Islet of Langerhans (tissue), 1 donor: Measurements from ENCODE around the gene ADAM15.

Source experiments
- FAIRE-seq: peaks from one replicate; lab custom pipeline; 2011; peaks lifted over from hg19 to GRCh38; lab: Jason Lieb, UNC

ADAM15 gene

GRCh38 chr1:155073377-155074242 is 22.5 kb downstream of the ADAM15 start:
- FAIRE-seq: no peak

DNA sequence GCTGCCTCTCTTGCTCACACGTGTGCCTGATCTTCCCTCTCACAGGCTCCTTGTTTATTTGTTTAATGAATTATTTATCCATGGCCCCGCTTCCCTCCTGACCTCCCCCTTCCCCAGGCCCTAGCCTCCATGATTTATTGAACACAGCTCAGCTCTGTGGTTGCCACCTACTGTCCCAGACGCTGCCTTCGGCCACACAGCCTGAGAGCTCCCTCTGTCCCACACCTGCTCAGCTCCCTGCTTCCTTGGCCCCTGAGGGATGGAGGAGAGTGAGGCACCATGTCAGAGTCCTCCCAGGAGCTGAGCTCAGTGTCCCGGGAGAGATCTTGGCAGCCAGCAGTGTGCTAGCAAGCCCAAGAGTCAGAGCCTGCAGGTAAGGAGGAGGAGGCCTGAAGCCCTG is 24.4 kb downstream of the ADAM15 start:
- no peak for FAIRE-seq

DNA sequence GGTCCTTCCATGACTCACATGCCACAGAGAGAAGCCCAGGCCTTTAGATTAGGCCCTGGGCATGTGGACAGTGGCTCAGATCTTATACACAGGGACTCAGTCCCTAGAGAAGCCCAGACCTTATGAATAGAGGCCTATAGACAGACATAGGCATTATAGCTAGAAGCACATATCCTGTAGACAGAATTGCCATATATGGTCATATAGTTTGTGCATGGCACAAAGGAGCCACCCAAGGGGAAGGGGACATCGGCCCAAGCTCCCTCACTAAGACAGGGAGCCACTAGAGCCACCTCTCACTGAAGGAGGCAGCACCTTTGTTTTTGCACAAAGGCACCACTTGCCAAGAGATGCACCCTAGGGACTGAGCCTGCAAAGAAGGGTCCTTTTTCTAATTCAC is 25.3 kb downstream of the ADAM15 start:
- no peak for FAIRE-seq

DNA sequence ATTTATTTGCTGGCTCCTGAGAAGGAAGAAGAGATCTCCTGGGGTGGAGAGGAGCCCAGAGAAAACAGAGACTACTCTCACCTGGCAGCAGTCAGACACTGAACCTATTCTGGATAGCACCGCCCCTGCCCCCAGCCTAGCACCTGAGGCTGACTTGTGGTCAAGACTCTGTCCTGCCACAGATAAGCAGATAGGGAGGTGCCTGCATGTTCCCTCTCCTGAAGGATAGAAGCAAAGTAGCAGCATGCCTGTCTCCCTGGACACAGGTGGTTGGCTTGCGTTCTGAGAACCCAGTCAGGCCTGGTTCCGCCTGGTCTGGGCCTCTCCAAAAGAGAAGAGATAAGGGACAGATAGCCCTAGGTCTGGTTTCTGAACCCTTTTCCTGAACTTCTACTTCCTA is 26.2 kb downstream of the ADAM15 start:
- no peak for FAIRE-seq

- FAIRE-seq: no peak
These were observed 26.8 kb downstream of the ADAM15 start for GRCh38 chr1:155077758-155078445.

- FAIRE-seq: no peak
These were observed 27.5 kb downstream of the ADAM15 start, which contains the start of gene EFNA3 for GRCh38 chr1:155078469-155079209. EFNA3 (plus strand) TSS chr1:155078837; CDS start chr1:155078942, 105 bp downstream.

DNA sequence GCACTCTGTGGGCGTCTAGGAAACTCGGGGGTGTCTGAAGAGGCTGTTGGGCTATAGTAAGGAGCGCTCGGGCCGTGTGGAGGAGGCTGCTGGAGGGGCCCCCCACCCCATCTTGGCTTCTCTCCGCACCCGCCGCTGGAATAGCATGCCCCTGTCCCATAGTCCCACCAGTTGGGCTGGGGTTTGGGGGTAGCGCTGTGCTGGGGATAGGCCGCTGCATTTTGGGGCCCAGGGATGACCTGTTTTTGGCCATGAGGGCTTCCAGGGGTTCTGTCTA is 28.0 kb downstream of the ADAM15 start:
- FAIRE-seq: no peak

DNA sequence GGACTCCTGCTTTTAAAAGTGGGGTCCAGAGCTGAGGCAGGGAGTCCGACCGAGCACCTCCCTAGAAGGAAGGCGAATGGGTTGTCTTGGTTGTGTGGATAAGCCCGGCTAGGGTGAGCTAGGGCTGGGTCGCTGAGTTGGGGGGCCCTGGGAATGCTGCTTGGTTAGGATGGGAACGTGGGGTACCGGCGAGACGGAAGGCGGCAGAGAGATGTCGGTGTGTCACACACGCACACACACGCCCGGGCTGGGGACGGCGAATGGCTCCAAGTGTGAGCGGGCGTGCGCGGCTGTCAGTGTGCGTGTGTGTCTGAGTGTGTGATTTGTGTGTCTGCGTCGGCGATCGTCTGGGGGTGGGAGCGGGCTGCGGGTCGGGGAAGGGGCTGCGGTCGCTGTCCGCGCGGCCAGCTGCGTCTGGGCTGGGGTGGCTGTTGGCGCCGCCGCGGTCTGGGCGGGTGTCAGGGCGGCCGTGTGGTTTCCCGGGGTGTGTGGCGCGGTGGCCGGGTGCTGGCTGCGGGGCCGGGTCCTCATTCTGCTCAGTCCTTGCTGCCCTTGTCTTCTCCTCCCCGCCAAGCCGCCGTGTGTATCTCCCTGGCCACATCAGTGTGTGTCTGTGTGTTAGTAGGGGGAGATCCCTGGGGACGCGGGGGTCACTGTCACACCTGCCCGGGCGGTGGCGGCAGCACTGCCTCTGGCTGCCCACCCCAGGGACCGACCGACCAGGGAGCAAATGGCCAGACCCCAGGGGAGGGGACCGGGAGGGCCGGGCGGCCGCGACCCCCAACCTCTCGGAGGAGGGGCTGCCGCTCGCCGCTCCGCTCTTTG is 28.6 kb downstream of the ADAM15 start:
- no peak for FAIRE-seq

DNA sequence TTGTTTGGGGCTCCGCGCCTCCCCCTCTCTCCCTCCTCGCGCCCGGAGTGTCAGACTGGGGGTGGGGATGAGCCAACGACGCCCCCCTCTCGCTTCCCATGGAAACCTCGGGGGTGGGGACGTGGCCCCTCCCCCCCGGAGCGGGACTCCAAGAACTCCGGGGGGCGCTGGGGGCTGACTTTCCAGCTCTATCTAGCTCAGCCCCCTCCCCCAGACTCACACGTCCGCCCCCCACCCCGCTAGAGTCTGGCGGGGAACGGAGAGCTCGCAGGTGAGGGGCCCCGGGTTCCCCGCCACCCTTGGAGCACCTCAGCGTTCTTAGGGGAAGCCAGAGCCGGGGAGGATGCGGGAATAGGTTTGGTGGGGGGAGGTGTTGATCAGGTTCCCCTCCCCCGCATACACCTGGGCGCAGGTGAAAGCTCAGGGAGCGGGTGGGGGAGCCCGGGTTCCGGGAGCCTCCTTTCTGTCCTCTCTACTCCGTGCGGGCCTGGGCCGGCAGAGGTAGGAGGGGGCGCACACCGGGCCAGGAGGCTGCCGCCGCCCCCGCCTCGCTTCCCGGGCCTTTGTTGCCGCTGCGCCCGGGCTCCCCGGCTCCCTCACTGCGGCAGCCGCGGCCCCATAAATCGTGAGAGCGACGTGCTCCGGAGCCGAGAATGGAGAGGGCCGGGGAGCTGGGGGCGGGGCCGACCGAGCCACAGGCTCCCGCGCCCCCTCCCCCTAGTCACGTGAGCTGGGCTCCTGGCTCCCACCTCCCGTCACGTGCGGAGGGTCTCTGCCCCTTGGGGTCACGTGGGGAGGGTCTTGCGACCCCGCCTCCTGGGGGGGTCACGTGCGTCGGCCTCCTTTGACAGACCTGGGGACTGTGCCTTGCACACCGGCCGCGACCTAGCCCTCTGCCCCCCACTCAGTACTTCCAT is 29.5 kb downstream of the ADAM15 start:
- no peak for FAIRE-seq

DNA sequence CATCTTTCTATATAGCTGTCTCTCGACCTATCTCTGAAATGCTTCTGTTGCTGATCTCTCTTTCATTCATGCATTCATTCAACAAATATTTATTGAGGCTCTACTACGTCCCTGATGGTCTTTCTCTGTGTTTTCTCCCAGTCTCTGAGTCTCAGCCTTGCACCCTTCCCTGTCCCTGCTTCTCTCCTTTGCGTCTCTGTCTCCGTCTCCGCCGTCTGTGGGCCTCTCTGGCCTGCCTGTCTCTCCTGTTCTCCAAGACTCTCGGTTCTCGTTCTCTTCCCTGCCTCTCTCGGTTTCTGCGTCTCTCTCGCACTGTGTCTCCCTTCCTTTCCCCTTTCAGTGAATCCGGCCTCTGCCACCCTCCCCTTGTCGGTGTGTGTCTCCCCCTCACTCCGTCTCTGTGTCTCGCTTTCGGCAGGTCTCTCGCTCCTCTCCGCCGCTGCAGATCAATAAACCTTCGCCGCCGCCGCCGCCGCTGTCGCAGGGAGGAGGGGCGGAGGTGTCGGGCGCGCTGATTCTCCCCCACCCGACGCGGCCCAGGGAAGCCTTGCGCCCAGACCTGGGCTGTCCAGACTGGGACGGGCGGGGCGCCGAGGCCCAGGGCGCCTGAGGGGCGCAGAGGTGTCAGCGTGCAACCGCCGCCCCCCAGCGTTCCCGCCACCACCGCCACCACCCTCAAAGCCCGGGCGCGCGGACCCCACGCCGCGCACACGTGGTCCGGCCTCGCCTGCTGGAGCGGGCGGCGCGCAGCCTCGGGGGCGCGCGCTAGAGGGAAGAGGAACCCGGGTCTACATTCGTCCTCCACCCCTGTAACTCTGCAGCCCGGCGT is 30.6 kb downstream of the ADAM15 start:
- no peak for FAIRE-seq

DNA sequence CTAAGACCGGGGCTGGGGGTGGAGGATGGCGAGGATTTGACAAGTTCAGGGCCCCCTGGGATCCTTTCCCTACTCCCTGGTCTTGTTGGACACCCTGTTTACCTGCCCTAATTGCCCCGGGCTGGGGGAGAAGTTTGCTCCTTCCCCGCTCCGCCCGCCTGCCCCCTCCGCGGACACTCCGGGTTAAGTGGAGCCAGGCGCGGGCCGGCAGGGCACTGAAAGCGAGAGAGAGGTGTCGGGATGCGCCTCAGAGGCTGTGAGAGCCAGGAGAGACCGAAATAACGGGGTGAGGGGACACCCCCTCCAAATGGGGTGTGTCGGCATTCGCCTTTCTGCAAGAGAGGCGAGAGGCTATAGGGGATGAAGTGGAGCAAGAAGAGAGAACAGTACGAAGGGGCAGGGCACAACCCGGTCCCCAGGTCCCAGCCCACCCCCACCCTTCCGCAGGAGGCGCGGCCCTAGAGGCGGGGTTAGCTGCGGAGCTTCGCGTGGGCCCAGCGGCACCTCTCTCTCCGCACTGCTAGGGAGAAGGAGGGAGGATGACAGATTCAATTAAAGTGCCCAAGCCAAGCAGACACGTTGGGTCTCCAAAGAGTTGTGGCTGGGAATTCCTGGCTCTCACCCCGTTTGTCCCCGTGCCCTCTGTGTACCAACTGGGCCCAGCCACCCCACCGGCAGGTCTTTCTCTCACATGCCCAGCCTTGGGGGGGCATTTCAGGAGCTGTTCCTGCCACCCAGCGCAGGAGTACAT is 31.4 kb downstream of the ADAM15 start:
- FAIRE-seq: no peak

DNA sequence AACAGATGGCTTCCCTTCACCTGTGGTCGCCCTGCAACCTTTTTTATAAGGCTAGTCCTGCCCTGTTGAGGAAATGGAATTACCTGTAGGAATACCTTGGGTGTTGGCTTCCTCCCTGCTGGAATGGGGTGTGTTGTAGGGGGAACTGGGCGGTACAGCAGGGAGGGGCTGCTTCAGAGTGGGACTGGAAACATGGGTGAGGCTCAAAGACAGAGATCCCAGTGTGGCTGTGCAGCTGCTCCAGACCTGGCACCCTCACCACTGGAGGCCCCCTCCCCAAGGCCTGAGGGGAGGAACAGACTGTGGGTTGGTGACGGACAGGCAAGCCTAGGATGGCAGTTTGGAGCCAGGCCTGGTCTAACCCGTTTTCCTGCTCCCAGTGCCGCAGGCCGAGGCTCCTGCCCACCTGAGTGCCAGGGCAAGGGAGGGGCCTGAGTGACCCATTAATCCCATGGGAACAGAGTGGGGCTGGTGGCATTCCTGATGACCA is 32.0 kb downstream of the ADAM15 start:
- FAIRE-seq: no peak

DNA sequence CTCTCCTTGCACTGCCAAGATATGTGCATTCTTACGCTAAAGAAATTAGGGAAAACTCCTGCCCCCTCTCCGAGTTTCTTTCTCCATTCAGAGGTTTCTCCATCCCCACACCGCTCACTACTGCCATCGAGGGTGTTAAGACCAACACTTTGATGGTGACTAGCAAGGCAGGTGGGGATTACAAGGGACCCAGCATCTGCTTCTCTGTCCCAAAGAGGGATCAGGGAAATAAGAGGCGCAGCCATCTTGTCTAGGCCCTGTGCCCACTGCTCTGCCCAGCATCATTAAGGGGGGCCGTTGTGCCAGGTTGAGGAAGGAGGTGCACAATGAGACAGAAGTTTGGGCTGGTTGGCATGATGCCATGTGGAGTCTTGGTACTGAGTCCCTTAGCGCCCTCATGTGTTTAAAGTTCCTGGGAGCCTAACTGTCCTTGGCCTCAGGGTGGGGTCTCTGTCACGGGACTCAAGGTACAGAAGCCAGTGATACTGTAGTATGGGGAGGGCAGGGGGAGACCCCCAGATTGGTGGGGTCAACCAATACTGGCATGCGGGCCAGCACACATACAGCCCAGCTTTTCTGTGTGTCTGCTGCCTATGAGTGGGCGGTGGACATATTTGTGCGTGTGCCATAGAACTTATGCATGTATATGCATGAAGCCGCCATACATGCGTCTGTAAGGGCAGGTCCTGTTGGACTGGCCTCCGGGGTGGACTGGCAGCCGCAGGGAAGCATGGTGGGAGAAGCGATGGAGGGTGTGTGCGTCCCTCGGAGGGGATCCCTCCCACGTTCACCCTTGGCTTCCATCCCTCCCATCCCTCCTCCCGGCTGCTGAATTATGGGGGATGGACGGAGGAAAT is 33.0 kb downstream of the ADAM15 start:
- FAIRE-seq: no peak

GRCh38 chr1:155084722-155085503 is 33.8 kb downstream of the ADAM15 start:
- FAIRE-seq: peak; percentile 45

GRCh38 chr1:155085504-155086127 is 34.5 kb downstream of the ADAM15 start:
- no peak for FAIRE-seq

DNA sequence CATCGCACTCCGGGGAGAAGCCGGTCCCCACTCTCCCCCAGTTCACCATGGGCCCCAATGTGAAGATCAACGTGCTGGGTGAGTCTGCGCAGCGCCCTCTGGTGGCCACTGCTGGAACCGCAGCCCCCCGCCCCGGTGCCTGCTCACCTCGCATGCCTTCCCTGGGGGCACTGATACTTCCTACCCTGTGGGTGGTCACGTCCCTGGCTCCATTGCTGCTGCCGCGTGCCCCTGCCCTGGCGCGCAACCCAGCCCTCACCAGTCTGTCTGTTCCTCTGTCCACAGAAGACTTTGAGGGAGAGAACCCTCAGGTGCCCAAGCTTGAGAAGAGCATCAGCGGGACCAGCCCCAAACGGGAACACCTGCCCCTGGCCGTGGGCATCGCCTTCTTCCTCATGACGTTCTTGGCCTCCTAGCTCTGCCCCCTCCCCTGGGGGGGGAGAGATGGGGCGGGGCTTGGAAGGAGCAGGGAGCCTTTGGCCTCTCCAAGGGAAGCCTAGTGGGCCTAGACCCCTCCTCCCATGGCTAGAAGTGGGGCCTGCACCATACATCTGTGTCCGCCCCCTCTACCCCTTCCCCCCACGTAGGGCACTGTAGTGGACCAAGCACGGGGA is 35.1 kb downstream of the ADAM15 start:
- no peak for FAIRE-seq
